Caco-2 (cell line): Measurements from ENCODE around the gene COQ10B. TPM values are rescaled to one million over a fixed set of nuclear protein-coding genes. Genes with fewer than 3 reads are reported as not detected.

ENCODE experiments used
- BruUV-seq: library from RNA; stranded (reverse); fragments of 400-500 nt; replicated peaks from 2 replicates; lab custom pipeline; 2021; lab: Mats Ljungman, UMichigan
- CTCF ChIA-PET: fragments of 300-600 bp; sonication (Branson Sonifier 250); formaldehyde crosslinking; loops from one replicate; lab custom pipeline; 2022; ENCODE audit warnings: antibody characterized with exemption; lab: Charles Lee
- POLR2A ChIA-PET: fragments of 300-600 bp; sonication (Branson Sonifier 250); formaldehyde crosslinking; loops from one replicate; lab custom pipeline; 2022; ENCODE audit warnings: antibody characterized with exemption; lab: Charles Lee
- DNase-seq, 2 experiments: peaks; one replicate each; pipeline versions ENCODE4 v3.0.0 to v3.0.0-alpha.2; 2020 to 2022
- H3K27me3 ChIP-seq: replicated peaks from 2 replicates; pipeline ENCODE4 v1.6.0; 2011; ENCODE audit warnings: low read length; ENCODE audit not compliant: control insufficient read depth, insufficient read depth
- H3K36me3 ChIP-seq: 2 replicates; pipeline ENCODE4 v1.5.1; 2011; ENCODE audit warnings: low read length; ENCODE audit not compliant: control insufficient read depth, insufficient read depth
- H3K4me1 ChIP-seq: fragments of 250-450 bp; sonication (Bioruptor Pico); 2 replicates; pipeline ENCODE4 v1.5.1; 2020; ENCODE audit warnings: mild to moderate bottlenecking
- H3K4me3 ChIP-seq: 2 replicates; pipeline ENCODE4 v1.5.1; 2011; ENCODE audit warnings: low read depth, mild to moderate bottlenecking, control low read depth, low read length
- H3K9me3 ChIP-seq: fragments of 250-450 bp; sonication (Bioruptor Pico); 2 replicates; pipeline ENCODE4 v1.5.1; 2020; ENCODE audit warnings: mild to moderate bottlenecking, moderate library complexity
- H3K27ac Mint-ChIP-seq: one replicate; pipeline ENCODE4 v1.8.0; 2022; ENCODE audit warnings: mixed read lengths; ENCODE audit not compliant: unreplicated experiment
- H3K27me3 Mint-ChIP-seq: one replicate; pipeline ENCODE4 v1.8.0; 2022; ENCODE audit warnings: mixed read lengths; ENCODE audit not compliant: insufficient read depth, unreplicated experiment
- H3K36me3 Mint-ChIP-seq: one replicate; pipeline ENCODE4 v1.8.0; 2022; ENCODE audit warnings: mild to moderate bottlenecking, mixed read lengths; ENCODE audit not compliant: insufficient read depth, unreplicated experiment
- H3K4me1 Mint-ChIP-seq: one replicate; pipeline ENCODE4 v1.8.0; 2022; ENCODE audit warnings: low read depth, mixed read lengths; ENCODE audit not compliant: unreplicated experiment
- H3K4me3 Mint-ChIP-seq: one replicate; pipeline ENCODE4 v1.8.0; 2022; ENCODE audit warnings: mild to moderate bottlenecking, moderate library complexity, mixed read lengths; ENCODE audit not compliant: unreplicated experiment
- H3K9me3 Mint-ChIP-seq: one replicate; pipeline ENCODE4 v1.8.0; 2022; ENCODE audit warnings: mixed read lengths; ENCODE audit not compliant: unreplicated experiment
- CTCF ChIP-seq, 2 experiments: fragments of 200-600 bp in 1 of 2; IDR thresholded peaks; 1 replicate in 1 of 2; 2 replicates in 1 of 2; pipeline versions ENCODE4 v1.5.1 to v1.8.0; 2011 to 2022; ENCODE audit warnings: antibody characterized with exemption in 1 of 2, control low read depth in 1 of 2, inconsistent platforms in 1 of 2, low read depth in 1 of 2, low read length in 1 of 2, mild to moderate bottlenecking in 1 of 2, moderate library complexity in 1 of 2; ENCODE audit not compliant: insufficient read depth in 1 of 2, severe bottlenecking in 1 of 2, unreplicated experiment in 1 of 2
- intact Hi-C: fragments of 100-400 bp; cut with micrococcal nuclease; formaldehyde crosslinking; loops from one replicate; pipeline ENCODE4 v1.10.0; 2022; ENCODE audit not compliant: unreplicated experiment
- total RNA-seq: library from RNA; stranded (reverse); gene quantifications from 2 replicates; pipeline ENCODE4 v1.2.3, GENCODE V29; 2022

COQ10B gene
- total RNA-seq, 1 experiment from 2014 or later: 22.5 TPM

GRCh38 chr2:197504512-197504911 is 51.2 kb downstream of the COQ10B start:
- H3K27me3 ChIP-seq: no peaks in the 10 kb centered on the region
- H3K9me3 Mint-ChIP-seq: no peaks in the 10 kb centered on the region
- H3K36me3 ChIP-seq: peaks cover 4% of the 10 kb centered on the region
- POLR2A ChIA-PET: interaction anchor here (0.6 to 0.8 kb wide), 2 partner anchors 9 to 51 kb away, joined by 4 to 5 read pairs; partner anchors contain the start of gene COQ10B
- H3K9me3 ChIP-seq: no peaks in the 10 kb centered on the region
- no peaks in the 10 kb centered on the region for H3K27me3 Mint-ChIP-seq
- no peak for TF ChIP-seq CTCF (IDR thresholded peaks at IDR 0.05; ENCODE audit: insufficient read depth in 1 of 2, low read depth in 1 of 2, low read length in 1 of 2, severe bottlenecking in 1 of 2, unreplicated experiment in 1 of 2)
- peaks cover 7% of the 10 kb centered on the region for H3K4me1 Mint-ChIP-seq
- H3K4me1 ChIP-seq: peaks cover 16% of the 10 kb centered on the region
- CTCF ChIA-PET: no interaction called here
- no TSS peak for BruUV-seq
- H3K27ac Mint-ChIP-seq: no peak overlapping the region
- intact Hi-C loops: loop anchor here (5.0 kb wide), 1 partner anchor 203 kb away; the partner anchor contains the start of gene MARS2
- H3K4me3 Mint-ChIP-seq: no peak overlapping the region
- DNase-seq: no peak
- no peak overlapping the region for H3K4me3 ChIP-seq
- peaks cover 62% of the 10 kb centered on the region for H3K36me3 Mint-ChIP-seq

- CTCF ChIA-PET: no interaction called here
Observed at GRCh38 chr2:197506658-197507057, 53.3 kb downstream of the COQ10B start.

GRCh38 chr2:197513915-197514314 is 60.6 kb downstream of the COQ10B start:
- ChIA-PET CTCF (no interaction called here), POLR2A (interaction anchor here (0.7 to 0.8 kb wide), 2 partner anchors 10 to 14 kb away, joined by 3 to 4 read pairs; partner anchors contain the start of gene HSPD1)
- Mint-ChIP-seq H3K4me1 (peaks cover 9% of the 10 kb centered on the region), H3K4me3 (no peak overlapping the region), H3K36me3 (peaks cover 11% of the 10 kb centered on the region), H3K9me3 (no peaks in the 10 kb centered on the region), H3K27me3 (no peaks in the 10 kb centered on the region), H3K27ac (no peak overlapping the region)
- BruUV-seq: no TSS peak
- H3K27me3 ChIP-seq: no peaks in the 10 kb centered on the region
- DNase-seq: no peak
- no peaks in the 10 kb centered on the region for H3K9me3 ChIP-seq
- H3K4me3 ChIP-seq: no peak overlapping the region
- no peak for TF ChIP-seq CTCF (IDR thresholded peaks at IDR 0.05; ENCODE audit: insufficient read depth in 1 of 2, low read depth in 1 of 2, low read length in 1 of 2, severe bottlenecking in 1 of 2, unreplicated experiment in 1 of 2)
- no peaks in the 10 kb centered on the region for H3K36me3 ChIP-seq
- intact Hi-C loops: no loop called here
- H3K4me1 ChIP-seq: peaks cover 15% of the 10 kb centered on the region

More at GRCh38 chr2:197506658-197507057, 53.3 kb downstream of the COQ10B start:
- H3K36me3 ChIP-seq: peaks cover 4% of the 10 kb centered on the region
- no peaks in the 10 kb centered on the region for H3K9me3 ChIP-seq
- BruUV-seq: no TSS peak
- POLR2A ChIA-PET: no interaction called here
- H3K4me3 ChIP-seq: no peak overlapping the region
- H3K27me3 ChIP-seq: no peaks in the 10 kb centered on the region
- H3K4me1 ChIP-seq: peaks cover 16% of the 10 kb centered on the region
- Mint-ChIP-seq H3K27me3 (no peaks in the 10 kb centered on the region), H3K27ac (no peak overlapping the region), H3K36me3 (peaks cover 40% of the 10 kb centered on the region), H3K4me1 (peaks cover 7% of the 10 kb centered on the region), H3K4me3 (no peak overlapping the region), H3K9me3 (no peaks in the 10 kb centered on the region)
- no peak for TF ChIP-seq CTCF (IDR thresholded peaks at IDR 0.05; ENCODE audit: insufficient read depth in 1 of 2, low read depth in 1 of 2, low read length in 1 of 2, severe bottlenecking in 1 of 2, unreplicated experiment in 1 of 2)
- intact Hi-C loops: no loop called here
- DNase-seq: no peak
